Measurements from ENCODE around the gene PAX2. TPM values are rescaled to one million over a fixed set of nuclear protein-coding genes. Genes with fewer than 3 reads are reported as not detected.

The PAX2 gene
- total RNA-seq, 1 donor from 2014 or later = 0.23 TPM

GRCh38 chr10:100869399-100869798 lies 124.0 kb downstream of the PAX2 start:
- H3K36me3 ChIP-seq (ENCODE audit: insufficient read depth, low read length) = no peaks in the 10 kb centered on the region
- H3K27me3 Mint-ChIP-seq (ENCODE audit: low read depth, unreplicated experiment) = peaks cover 60% of the 10 kb centered on the region
- no peak overlapping the region for H3K4me3 Mint-ChIP-seq (ENCODE audit: unreplicated experiment)

GRCh38 chr10:100872034-100872791 lies 126.8 kb downstream of the PAX2 start:
- Histone ChIP-seq H3K4me2 (ENCODE audit: low read length) (peak overlapping the region; percentile 24), H3K79me2 (ENCODE audit: insufficient read depth, low read length) (no peaks in the 10 kb centered on the region), H3K9me3 (ENCODE audit: insufficient read depth, low read depth, low read length) (no peaks in the 10 kb centered on the region), H3K4me1 (ENCODE audit: insufficient read depth, low read length) (peaks cover 24% of the 10 kb centered on the region), H3K4me3 (ENCODE audit: insufficient read depth, low read depth, low read length) (no peak overlapping the region), H4K20me1 (ENCODE audit: insufficient read depth, low read length) (no peaks in the 10 kb centered on the region), H2AFZ (ENCODE audit: low read depth, low read length) (peak overlapping the region; percentile 19), H3K27ac (ENCODE audit: low read depth, low read length) (peak overlapping the region; percentile 54), H3K36me3 (ENCODE audit: insufficient read depth, low read length) (no peaks in the 10 kb centered on the region), H3K9ac (ENCODE audit: low read length) (peak overlapping the region; percentile 23), H3K27me3 (ENCODE audit: insufficient read depth, low read length) (peaks cover 7% of the 10 kb centered on the region)
- TF ChIP-seq EZH2 (IDR thresholded peaks at IDR 0.05; ENCODE audit: insufficient read depth, low read length) (no peak), CTCF (IDR thresholded peaks at IDR 0.05; ENCODE audit: insufficient read depth, low read depth, low read length) (peak; percentile 59)
- FAIRE-seq (peak; percentile 52), DNase-seq (ENCODE audit: low read depth) (peak; percentile 45)
- H3K36me3 Mint-ChIP-seq (ENCODE audit: low read depth, unreplicated experiment) = peaks cover 2% of the 10 kb centered on the region
- H3K4me1 Mint-ChIP-seq (ENCODE audit: low read depth, unreplicated experiment) = peaks cover 8% of the 10 kb centered on the region
- peaks cover under 1% of the 10 kb centered on the region for H3K9me3 Mint-ChIP-seq (ENCODE audit: unreplicated experiment)
- no peak overlapping the region for H3K27ac Mint-ChIP-seq (ENCODE audit: unreplicated experiment)
- peaks cover 60% of the 10 kb centered on the region for H3K27me3 Mint-ChIP-seq (ENCODE audit: low read depth, unreplicated experiment)
- H3K4me3 Mint-ChIP-seq (ENCODE audit: unreplicated experiment) = no peak overlapping the region

More at GRCh38 chr10:100869399-100869798, 124.0 kb downstream of the PAX2 start:
- H3K27ac ChIP-seq (ENCODE audit: low read depth, low read length) = no peak overlapping the region
- H3K4me1 ChIP-seq (ENCODE audit: insufficient read depth, low read length) = peaks cover 24% of the 10 kb centered on the region
- H3K4me3 ChIP-seq (ENCODE audit: insufficient read depth, low read depth, low read length) = no peak overlapping the region
- H3K9ac ChIP-seq (ENCODE audit: low read length) = no peak overlapping the region
- H3K4me2 ChIP-seq (ENCODE audit: low read length) = no peak overlapping the region
- DNase-seq (ENCODE audit: low read depth) = no peak
- H3K4me1 Mint-ChIP-seq (ENCODE audit: low read depth, unreplicated experiment) = peaks cover 8% of the 10 kb centered on the region
- H3K9me3 Mint-ChIP-seq (ENCODE audit: unreplicated experiment) = peaks cover 3% of the 10 kb centered on the region
- no peak overlapping the region for H3K27ac Mint-ChIP-seq (ENCODE audit: unreplicated experiment)
- no peaks in the 10 kb centered on the region for H3K36me3 Mint-ChIP-seq (ENCODE audit: low read depth, unreplicated experiment)
- peaks cover 21% of the 10 kb centered on the region for H3K27me3 ChIP-seq (ENCODE audit: insufficient read depth, low read length)
- H4K20me1 ChIP-seq (ENCODE audit: insufficient read depth, low read length) = no peaks in the 10 kb centered on the region
- H3K79me2 ChIP-seq (ENCODE audit: insufficient read depth, low read length) = no peaks in the 10 kb centered on the region
- H2AFZ ChIP-seq (ENCODE audit: low read depth, low read length) = no peak overlapping the region
- no peak for FAIRE-seq
- no peaks in the 10 kb centered on the region for H3K9me3 ChIP-seq (ENCODE audit: insufficient read depth, low read depth, low read length)
- no peak for TF ChIP-seq CTCF (IDR thresholded peaks at IDR 0.05; ENCODE audit: insufficient read depth, low read depth, low read length)
- no peak for TF ChIP-seq EZH2 (IDR thresholded peaks at IDR 0.05; ENCODE audit: insufficient read depth, low read length)

Data from astrocyte (in vitro differentiated cells and primary cell).